ENCODE measurements around the gene BRCA1.
"Not testable (repeated sequence)": the region's sequence is repeated elsewhere in the genome, so short reads cannot be mapped to it uniquely, and the experiment has no call there.

The BRCA1 gene

DNA sequence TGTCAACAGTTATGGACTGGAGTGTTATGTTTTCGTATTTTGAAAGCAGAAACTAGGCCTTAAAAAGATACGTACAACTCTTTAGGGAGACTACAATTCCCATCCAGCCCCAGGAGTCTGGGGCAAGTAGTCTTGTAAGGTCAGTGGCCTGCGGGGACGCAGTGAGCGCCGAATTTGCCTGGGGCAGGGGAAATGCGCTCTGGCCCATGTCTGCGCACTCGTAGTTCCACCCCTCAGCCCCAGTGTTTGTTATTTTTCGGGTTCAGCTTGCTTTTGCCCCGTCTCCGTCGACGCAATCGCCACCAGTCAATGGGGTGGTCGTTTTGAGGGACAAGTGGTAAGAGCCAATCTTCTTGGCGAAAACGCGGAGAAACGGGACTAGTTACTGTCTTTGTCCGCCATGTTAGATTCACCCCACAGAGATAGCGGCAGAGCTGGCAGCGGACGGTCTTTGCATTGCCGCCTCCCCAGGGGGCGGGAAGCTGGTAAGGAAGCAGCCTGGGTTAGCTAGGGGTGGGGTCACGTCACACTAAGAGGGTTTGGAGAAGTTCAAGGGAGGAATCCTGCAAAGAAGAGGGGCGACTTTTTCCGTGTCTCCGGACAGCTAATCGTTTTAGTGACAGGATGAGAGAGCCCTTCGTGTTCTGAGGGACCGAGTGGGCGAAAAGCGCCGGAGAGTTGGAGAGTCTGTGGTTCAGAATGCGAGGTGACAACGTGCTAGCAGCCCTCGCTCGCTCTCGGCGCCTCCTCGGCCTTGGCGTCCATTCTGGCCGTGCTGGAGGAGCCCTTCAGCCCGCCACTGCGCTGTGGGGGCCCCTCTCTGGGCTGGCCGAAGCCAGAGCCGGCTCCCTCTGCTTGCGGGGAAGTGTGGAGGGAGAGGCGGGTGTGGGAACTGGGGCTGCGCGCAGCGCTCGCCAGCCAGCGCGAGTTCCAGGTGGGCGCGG is 1.1 kb upstream of the BRCA1 start:
- no peaks in the 10 kb centered on the region for H3K9me3 ChIP-seq (ENCODE audit: low read length)
- peaks cover 17% of the 10 kb centered on the region for H3K36me3 ChIP-seq (ENCODE audit: insufficient read depth, low read length)
- no peaks in the 10 kb centered on the region for H3K27me3 ChIP-seq (ENCODE audit: insufficient read depth, low read length)
- peaks cover 17% of the 10 kb centered on the region for H3K4me1 ChIP-seq (ENCODE audit: insufficient read depth, low read length)
- peak overlapping the region; percentile 26 for H2AFZ ChIP-seq (ENCODE audit: low read depth, low read length)
- H3K4me3 ChIP-seq (ENCODE audit: low read length), result peak overlapping the region; percentile 88

DNA sequence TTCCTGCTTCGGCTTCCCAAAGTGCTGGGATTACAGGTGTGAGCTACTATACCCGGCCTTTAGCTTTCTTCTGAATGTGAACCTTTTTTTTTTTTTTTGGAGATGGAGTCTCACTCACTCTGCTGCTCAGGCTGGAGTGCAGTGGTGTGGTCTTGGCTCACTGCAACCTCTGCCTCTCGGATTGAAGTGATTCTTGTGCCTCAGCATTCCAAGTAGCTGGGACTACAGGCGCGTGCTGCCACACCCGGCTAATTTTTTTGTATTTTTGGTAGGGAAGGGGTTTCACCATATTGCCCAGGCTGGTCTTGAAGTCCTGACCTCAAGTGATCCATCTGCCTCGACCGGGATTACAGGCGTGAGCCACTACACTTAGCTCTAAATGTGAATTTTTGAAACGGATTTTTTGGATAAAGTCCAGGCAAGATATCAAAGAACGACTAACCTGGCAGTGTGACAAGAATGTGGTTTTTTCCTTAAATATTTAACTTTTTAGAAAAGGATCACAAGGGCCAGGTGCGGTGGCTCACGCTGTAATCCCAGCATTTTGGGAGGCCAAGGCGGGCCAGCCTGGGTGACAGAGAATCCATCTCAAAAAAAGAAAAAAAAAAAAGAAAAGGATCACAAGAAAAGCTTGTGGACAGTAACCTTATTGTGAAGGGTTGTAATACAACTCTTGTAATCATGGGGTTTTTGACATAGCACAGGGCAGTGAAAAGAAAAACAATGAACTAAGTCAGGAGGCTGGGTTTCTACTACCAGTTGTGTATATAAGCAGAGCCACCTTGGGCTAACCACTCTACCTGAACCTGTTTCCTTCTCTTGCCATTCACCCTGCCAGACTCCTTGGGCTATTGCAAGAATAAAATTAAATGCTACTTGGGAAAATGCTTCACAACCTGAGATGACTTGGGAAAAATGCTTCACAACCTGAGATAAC is 6.2 kb downstream of the BRCA1 start:
- Histone ChIP-seq H3K4me3 (ENCODE audit: low read length) (no peak overlapping the region), H2AFZ (ENCODE audit: low read depth, low read length) (no peak overlapping the region), H3K9me3 (ENCODE audit: low read length) (no peaks in the 10 kb centered on the region), H3K4me1 (ENCODE audit: insufficient read depth, low read length) (peaks cover 2% of the 10 kb centered on the region), H3K27me3 (ENCODE audit: insufficient read depth, low read length) (no peaks in the 10 kb centered on the region), H3K36me3 (ENCODE audit: insufficient read depth, low read length) (peaks cover 27% of the 10 kb centered on the region)

DNA sequence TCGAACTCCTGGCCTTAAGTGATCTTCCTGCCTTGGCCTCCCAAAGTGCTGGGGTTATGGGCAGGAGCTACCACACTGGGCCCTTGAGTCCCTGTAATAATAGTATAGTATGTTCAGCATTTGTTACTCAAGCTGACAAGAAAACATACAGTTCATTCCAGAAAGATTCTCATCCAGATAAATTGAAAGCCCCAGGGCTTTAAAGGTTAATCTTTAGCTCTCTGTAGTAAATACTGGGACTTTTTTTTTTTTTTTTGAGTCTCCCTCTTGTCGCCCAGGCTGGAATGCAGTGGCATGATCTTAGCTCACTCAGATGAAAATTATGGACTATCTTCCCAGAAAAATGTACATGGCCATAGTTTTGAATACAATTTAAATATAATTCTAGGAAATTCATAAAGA is 11.0 kb downstream of the BRCA1 start:
- H3K36me3 ChIP-seq (ENCODE audit: insufficient read depth, low read length), result peaks cover 23% of the 10 kb centered on the region
- no peaks in the 10 kb centered on the region for H3K9me3 ChIP-seq (ENCODE audit: low read length)
- H3K4me3 ChIP-seq (ENCODE audit: low read length), result no peak overlapping the region
- no peaks in the 10 kb centered on the region for H3K27me3 ChIP-seq (ENCODE audit: insufficient read depth, low read length)
- no peaks in the 10 kb centered on the region for H3K4me1 ChIP-seq (ENCODE audit: insufficient read depth, low read length)
- no peak overlapping the region for H2AFZ ChIP-seq (ENCODE audit: low read depth, low read length)

DNA sequence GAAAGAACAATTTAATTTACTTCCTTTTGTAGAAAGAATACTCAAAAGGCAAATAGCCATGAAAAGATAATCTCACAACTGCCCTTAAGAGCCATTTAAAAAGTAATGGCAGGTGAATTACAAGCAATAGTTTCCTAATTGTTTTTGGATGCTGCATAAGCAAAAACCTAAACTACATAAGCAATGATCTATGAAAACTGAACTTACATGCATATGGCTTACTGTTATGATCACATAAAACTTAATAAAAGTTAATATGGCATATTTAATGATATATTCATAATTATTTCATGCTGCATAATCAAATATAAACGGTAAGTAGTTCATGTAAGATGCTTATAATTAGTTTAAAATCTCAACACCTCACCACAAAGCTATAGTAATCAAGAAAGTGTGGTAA is 18.6 kb downstream of the BRCA1 start:
- no peaks in the 10 kb centered on the region for H3K9me3 ChIP-seq (ENCODE audit: low read length)
- H3K27me3 ChIP-seq (ENCODE audit: insufficient read depth, low read length), result no peaks in the 10 kb centered on the region
- H2AFZ ChIP-seq (ENCODE audit: low read depth, low read length), result no peak overlapping the region
- H3K36me3 ChIP-seq (ENCODE audit: insufficient read depth, low read length), result peaks cover 45% of the 10 kb centered on the region
- no peak overlapping the region for H3K4me3 ChIP-seq (ENCODE audit: low read length)
- no peaks in the 10 kb centered on the region for H3K4me1 ChIP-seq (ENCODE audit: insufficient read depth, low read length)

DNA sequence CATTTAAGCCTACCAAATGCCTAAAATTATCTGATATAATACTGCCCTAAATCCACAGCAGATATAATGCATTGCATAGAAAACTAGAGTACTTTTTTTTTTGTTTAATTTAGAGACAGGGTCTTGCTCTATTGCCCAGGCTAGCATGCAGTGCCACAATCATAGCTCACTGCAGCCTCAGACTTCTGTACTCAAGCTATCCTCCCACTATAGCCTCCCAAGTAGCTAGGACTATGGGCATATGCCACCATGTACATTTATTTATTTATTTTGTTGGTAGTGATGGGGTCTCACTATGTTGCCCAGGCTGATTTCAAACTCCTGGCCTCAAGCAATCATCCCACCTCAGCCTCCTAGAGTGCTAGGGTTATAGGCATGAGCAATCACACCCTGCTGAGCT is 20.0 kb downstream of the BRCA1 start:
- no peaks in the 10 kb centered on the region for H3K9me3 ChIP-seq (ENCODE audit: low read length)
- no peaks in the 10 kb centered on the region for H3K27me3 ChIP-seq (ENCODE audit: insufficient read depth, low read length)
- H3K4me3 ChIP-seq (ENCODE audit: low read length), result no peak overlapping the region
- H3K4me1 ChIP-seq (ENCODE audit: insufficient read depth, low read length), result no peaks in the 10 kb centered on the region
- H3K36me3 ChIP-seq (ENCODE audit: insufficient read depth, low read length), result peaks cover 48% of the 10 kb centered on the region
- H2AFZ ChIP-seq (ENCODE audit: low read depth, low read length), result no peak overlapping the region

DNA sequence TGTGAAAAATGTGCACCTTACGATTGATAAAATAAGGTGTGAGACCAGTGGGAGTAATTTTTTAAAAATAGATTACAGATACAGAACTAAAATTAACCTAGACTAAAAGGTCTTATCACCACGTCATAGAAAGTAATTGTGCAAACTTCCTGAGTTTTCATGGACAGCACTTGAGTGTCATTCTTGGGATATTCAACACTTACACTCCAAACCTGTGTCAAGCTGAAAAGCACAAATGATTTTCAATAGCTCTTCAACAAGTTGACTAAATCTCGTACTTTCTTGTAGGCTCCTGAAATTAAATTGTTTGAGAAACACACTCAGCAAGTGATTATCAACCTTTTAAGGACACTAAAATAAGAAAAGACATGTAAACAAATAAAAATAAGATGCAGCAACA is 20.5 kb downstream of the BRCA1 start:
- Histone ChIP-seq H3K27me3 (ENCODE audit: insufficient read depth, low read length) (no peaks in the 10 kb centered on the region), H3K36me3 (ENCODE audit: insufficient read depth, low read length) (peaks cover 52% of the 10 kb centered on the region), H3K4me1 (ENCODE audit: insufficient read depth, low read length) (no peaks in the 10 kb centered on the region), H3K4me3 (ENCODE audit: low read length) (no peak overlapping the region), H2AFZ (ENCODE audit: low read depth, low read length) (no peak overlapping the region), H3K9me3 (ENCODE audit: low read length) (no peaks in the 10 kb centered on the region)

DNA sequence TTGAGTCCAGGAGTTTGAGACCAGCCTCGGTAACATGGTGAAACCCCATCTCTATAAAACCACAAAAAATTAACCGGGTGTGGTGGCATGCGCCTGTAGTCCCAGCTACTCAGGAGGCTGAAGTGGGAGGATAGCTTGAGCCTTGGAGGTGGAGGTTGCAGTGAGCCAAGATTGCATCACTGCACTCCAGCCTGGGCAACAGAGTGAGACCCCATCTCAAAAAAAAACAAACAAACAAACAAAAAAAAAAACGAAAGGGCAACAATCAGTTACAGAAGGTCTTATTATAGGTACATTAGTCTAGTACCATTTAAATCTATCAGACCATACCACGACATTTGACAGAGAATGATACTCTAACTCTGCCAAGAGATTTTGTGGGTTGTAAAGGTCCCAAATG is 29.8 kb downstream of the BRCA1 start:
- H3K4me1 ChIP-seq (ENCODE audit: insufficient read depth, low read length); H3K4me3 ChIP-seq (ENCODE audit: low read length); H3K27me3 ChIP-seq (ENCODE audit: insufficient read depth, low read length); H3K9me3 ChIP-seq (ENCODE audit: low read length); H2AFZ ChIP-seq (ENCODE audit: low read depth, low read length): not testable (repeated sequence)
- H3K36me3 ChIP-seq (ENCODE audit: insufficient read depth, low read length), result peaks cover 67% of the 10 kb centered on the region

DNA sequence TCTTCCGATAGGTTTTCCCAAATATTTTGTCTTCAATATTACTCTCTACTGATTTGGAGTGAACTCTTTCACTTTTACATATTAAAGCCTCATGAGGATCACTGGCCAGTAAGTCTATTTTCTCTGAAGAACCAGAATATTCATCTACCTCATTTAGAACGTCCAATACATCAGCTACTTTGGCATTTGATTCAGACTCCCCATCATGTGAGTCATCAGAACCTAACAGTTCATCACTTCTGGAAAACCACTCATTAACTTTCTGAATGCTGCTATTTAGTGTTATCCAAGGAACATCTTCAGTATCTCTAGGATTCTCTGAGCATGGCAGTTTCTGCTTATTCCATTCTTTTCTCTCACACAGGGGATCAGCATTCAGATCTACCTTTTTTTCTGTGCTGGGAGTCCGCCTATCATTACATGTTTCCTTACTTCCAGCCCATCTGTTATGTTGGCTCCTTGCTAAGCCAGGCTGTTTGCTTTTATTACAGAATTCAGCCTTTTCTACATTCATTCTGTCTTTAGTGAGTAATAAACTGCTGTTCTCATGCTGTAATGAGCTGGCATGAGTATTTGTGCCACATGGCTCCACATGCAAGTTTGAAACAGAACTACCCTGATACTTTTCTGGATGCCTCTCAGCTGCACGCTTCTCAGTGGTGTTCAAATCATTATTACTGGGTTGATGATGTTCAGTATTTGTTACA is 30.9 kb downstream of the BRCA1 start:
- Histone ChIP-seq H3K36me3 (ENCODE audit: insufficient read depth, low read length) (peaks cover 66% of the 10 kb centered on the region), H3K9me3 (ENCODE audit: low read length) (no peaks in the 10 kb centered on the region), H2AFZ (ENCODE audit: low read depth, low read length) (no peak overlapping the region), H3K4me3 (ENCODE audit: low read length) (no peak overlapping the region), H3K4me1 (ENCODE audit: insufficient read depth, low read length) (no peaks in the 10 kb centered on the region), H3K27me3 (ENCODE audit: insufficient read depth, low read length) (no peaks in the 10 kb centered on the region)

DNA sequence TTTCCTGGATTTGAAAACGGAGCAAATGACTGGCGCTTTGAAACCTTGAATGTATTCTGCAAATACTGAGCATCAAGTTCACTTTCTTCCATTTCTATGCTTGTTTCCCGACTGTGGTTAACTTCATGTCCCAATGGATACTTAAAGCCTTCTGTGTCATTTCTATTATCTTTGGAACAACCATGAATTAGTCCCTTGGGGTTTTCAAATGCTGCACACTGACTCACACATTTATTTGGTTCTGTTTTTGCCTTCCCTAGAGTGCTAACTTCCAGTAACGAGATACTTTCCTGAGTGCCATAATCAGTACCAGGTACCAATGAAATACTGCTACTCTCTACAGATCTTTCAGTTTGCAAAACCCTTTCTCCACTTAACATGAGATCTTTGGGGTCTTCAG is 32.3 kb downstream of the BRCA1 start:
- Histone ChIP-seq H3K36me3 (ENCODE audit: insufficient read depth, low read length) (peaks cover 78% of the 10 kb centered on the region), H3K4me1 (ENCODE audit: insufficient read depth, low read length) (no peaks in the 10 kb centered on the region), H3K4me3 (ENCODE audit: low read length) (no peak overlapping the region), H3K27me3 (ENCODE audit: insufficient read depth, low read length) (no peaks in the 10 kb centered on the region), H3K9me3 (ENCODE audit: low read length) (no peaks in the 10 kb centered on the region), H2AFZ (ENCODE audit: low read depth, low read length) (no peak overlapping the region)

DNA sequence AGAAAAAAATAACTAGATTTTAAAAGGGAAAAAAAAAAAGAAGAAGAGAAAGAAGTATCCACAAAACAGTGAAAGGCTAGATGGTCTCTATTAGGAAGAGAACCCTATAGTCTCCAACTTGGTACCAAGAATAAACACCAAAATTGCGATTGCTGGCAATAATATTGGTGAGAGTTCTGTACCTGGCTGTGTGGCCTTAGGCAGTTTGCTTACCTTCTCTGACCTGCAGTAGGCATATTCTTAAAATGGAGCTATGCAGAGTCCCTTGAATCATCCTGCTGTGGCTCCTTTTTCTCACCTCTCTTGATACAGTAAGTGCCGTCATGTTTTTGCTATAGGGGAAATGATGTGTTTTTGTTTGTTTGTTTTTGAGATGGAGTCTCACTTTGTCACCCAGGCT is 35.1 kb downstream of the BRCA1 start:
- Histone ChIP-seq H2AFZ (ENCODE audit: low read depth, low read length) (no peak overlapping the region), H3K36me3 (ENCODE audit: insufficient read depth, low read length) (peaks cover 70% of the 10 kb centered on the region), H3K4me3 (ENCODE audit: low read length) (no peak overlapping the region), H3K9me3 (ENCODE audit: low read length) (no peaks in the 10 kb centered on the region), H3K27me3 (ENCODE audit: insufficient read depth, low read length) (no peaks in the 10 kb centered on the region), H3K4me1 (ENCODE audit: insufficient read depth, low read length) (peaks cover 9% of the 10 kb centered on the region)

DNA sequence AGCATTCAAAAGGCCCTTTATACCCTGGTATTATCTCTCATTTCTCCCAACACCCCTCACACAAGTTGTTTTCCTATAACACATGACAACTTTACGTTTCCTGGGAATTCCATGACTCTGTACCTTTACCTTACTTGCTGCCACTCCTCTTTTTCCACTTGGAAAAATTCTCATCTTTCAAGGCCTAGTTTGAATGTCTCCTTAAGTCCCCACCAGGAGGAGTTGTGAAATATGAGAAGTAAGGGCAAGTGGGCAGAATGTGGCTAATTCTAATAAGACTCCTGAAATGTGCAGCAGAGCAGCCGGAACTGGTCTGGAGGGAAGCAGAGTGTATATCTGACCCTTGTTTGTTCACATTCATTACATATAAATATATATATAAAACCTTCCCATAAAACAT is 39.7 kb downstream of the BRCA1 start:
- peaks cover 45% of the 10 kb centered on the region for H3K36me3 ChIP-seq (ENCODE audit: insufficient read depth, low read length)

DNA sequence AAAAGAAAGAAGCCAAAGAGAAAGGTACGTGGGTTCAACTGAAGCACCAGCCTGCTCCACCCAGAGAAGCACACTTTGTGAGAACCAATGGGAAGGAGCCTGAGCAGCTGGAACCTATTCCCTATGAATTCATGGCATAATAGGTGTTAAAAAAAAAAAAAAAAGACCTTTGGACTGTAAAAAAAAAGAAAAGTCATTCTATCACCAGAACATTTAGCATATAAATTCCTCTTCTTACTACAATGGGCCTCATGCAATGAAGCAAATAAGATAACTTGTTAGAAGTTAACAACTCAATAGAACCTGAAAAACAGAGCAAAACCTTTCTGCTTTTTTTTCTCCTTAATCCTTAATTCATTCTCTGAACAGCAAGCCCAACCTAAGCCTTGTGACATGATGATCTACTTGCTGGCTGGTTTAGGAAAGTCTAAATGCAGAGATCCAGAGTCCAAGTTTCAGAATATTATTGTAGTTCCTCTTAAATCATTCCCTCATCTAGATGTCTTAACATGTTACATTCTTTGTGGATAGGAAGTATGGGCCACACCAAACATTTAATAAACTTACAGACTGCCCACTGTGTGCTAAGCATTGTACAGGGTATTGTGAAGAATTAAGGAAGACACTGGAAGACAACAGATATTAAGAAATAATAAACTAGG is 45.4 kb downstream of the BRCA1 start:
- H3K36me3 ChIP-seq (ENCODE audit: insufficient read depth, low read length), result peaks cover 28% of the 10 kb centered on the region
- no peaks in the 10 kb centered on the region for H3K9me3 ChIP-seq (ENCODE audit: low read length)
- H3K4me3 ChIP-seq (ENCODE audit: low read length), result no peak overlapping the region
- H3K4me1 ChIP-seq (ENCODE audit: insufficient read depth, low read length), result no peaks in the 10 kb centered on the region
- H2AFZ ChIP-seq (ENCODE audit: low read depth, low read length), result no peak overlapping the region
- no peaks in the 10 kb centered on the region for H3K27me3 ChIP-seq (ENCODE audit: insufficient read depth, low read length)

More for the DNA sequence above, 39.7 kb downstream of the BRCA1 start:
- Histone ChIP-seq H2AFZ (ENCODE audit: low read depth, low read length) (no peak overlapping the region), H3K4me1 (ENCODE audit: insufficient read depth, low read length) (peaks cover 9% of the 10 kb centered on the region), H3K27me3 (ENCODE audit: insufficient read depth, low read length) (no peaks in the 10 kb centered on the region), H3K9me3 (ENCODE audit: low read length) (no peaks in the 10 kb centered on the region), H3K4me3 (ENCODE audit: low read length) (no peak overlapping the region)
